ENCODE measurements around the gene CTNNA3. TPM values are rescaled to one million over a fixed set of nuclear protein-coding genes. Genes with fewer than 3 reads are reported as not detected.

Gene CTNNA3
- total and polyA plus RNA-seq, 4 donors: 0.16 to 2.4 (median 1.4) TPM

- no peaks in the 10 kb centered on the region for H3K36me3 ChIP-seq (ENCODE audit: control insufficient read depth in 4 of 4, insufficient read depth in 3 of 4, low read depth in 1 of 4, low read length in 3 of 4)
- no peak overlapping the region for H3K27ac ChIP-seq (ENCODE audit: low read depth in 1 of 2, low read length in 2 of 2)
- H3K9me3 ChIP-seq (ENCODE audit: control insufficient read depth in 4 of 4, low read length in 3 of 4): peaks cover 0 to 2% (median 0%) of the 10 kb centered on the region in 4 donors
- no peaks in the 10 kb centered on the region for H3K4me1 ChIP-seq (ENCODE audit: control insufficient read depth in 4 of 4, insufficient read depth in 4 of 4, low read length in 3 of 4)
- H3K4me3 ChIP-seq (ENCODE audit: low read depth in 1 of 3, low read length in 3 of 3): no peak overlapping the region
- no peak for DNase-seq (ENCODE audit: low spot score)
- H3K9ac ChIP-seq (ENCODE audit: low read depth in 1 of 2, low read length in 2 of 2): no peak overlapping the region
- H3K27me3 ChIP-seq (ENCODE audit: control insufficient read depth in 4 of 4, insufficient read depth in 4 of 4, low read length in 3 of 4): no peaks in the 10 kb centered on the region
- no peak for TF ChIP-seq SP1 (IDR thresholded peaks at IDR 0.05)
- TF ChIP-seq FOXA1 (IDR thresholded peaks at IDR 0.05): no peak
- no peak for TF ChIP-seq GABPA (IDR thresholded peaks at IDR 0.05 in 1 of 2, conservative IDR thresholded peaks at IDR 0.05 in 1 of 2)
These were observed 1290.4 kb downstream of the CTNNA3 start for GRCh38 chr10:66405566-66405965.

- Histone ChIP-seq H3K4me3 (ENCODE audit: low read depth in 1 of 3, low read length in 3 of 3) (no peak overlapping the region), H3K9ac (ENCODE audit: low read depth in 1 of 2, low read length in 2 of 2) (no peak overlapping the region), H3K9me3 (ENCODE audit: control insufficient read depth in 4 of 4, low read length in 3 of 4) (peaks cover 0 to 2% (median 0%) of the 10 kb centered on the region in 4 donors), H3K27me3 (ENCODE audit: control insufficient read depth in 4 of 4, insufficient read depth in 4 of 4, low read length in 3 of 4) (no peaks in the 10 kb centered on the region), H3K36me3 (ENCODE audit: control insufficient read depth in 4 of 4, insufficient read depth in 3 of 4, low read depth in 1 of 4, low read length in 3 of 4) (no peaks in the 10 kb centered on the region), H3K4me1 (ENCODE audit: control insufficient read depth in 4 of 4, insufficient read depth in 4 of 4, low read length in 3 of 4) (no peaks in the 10 kb centered on the region), H3K27ac (ENCODE audit: low read depth in 1 of 2, low read length in 2 of 2) (no peak overlapping the region)
- no peak for TF ChIP-seq FOXA2 (IDR thresholded peaks at IDR 0.05)
- no peak for TF ChIP-seq YY1 (IDR thresholded peaks at IDR 0.05)
- DNase-seq (ENCODE audit: low spot score): no peak
These were observed 1297.3 kb downstream of the CTNNA3 start for GRCh38 chr10:66398669-66399068.

GRCh38 chr10:66394342-66395063 lies 1301.5 kb downstream of the CTNNA3 start:
- Histone ChIP-seq H3K4me3 (ENCODE audit: low read depth in 1 of 3, low read length in 3 of 3) (no peak overlapping the region), H3K27me3 (ENCODE audit: control insufficient read depth in 4 of 4, insufficient read depth in 4 of 4, low read length in 3 of 4) (no peaks in the 10 kb centered on the region), H3K9ac (ENCODE audit: low read depth in 1 of 2, low read length in 2 of 2) (no peak overlapping the region), H3K36me3 (ENCODE audit: control insufficient read depth in 4 of 4, insufficient read depth in 3 of 4, low read depth in 1 of 4, low read length in 3 of 4) (no peaks in the 10 kb centered on the region), H3K4me1 (ENCODE audit: control insufficient read depth in 4 of 4, insufficient read depth in 4 of 4, low read length in 3 of 4) (peaks cover 0 to 3% (median 0%) of the 10 kb centered on the region in 4 donors), H3K9me3 (ENCODE audit: control insufficient read depth in 4 of 4, low read length in 3 of 4) (no peaks in the 10 kb centered on the region), H3K27ac (ENCODE audit: low read depth in 1 of 2, low read length in 2 of 2) (no peak overlapping the region)
- WGBS: 88% methylated on average over 2 of the region's 2 CpGs
- DNase-seq (ENCODE audit: low spot score): no peak
- no peak for TF ChIP-seq FOXA1 (IDR thresholded peaks at IDR 0.05)
- no peak for TF ChIP-seq RAD21 (IDR thresholded peaks at IDR 0.05)
- TF ChIP-seq FOXA2 (IDR thresholded peaks at IDR 0.05): no peak
- TF ChIP-seq REST (IDR thresholded peaks at IDR 0.05): no peak
- no peak for TF ChIP-seq YY1 (IDR thresholded peaks at IDR 0.05)
- TF ChIP-seq GABPA (IDR thresholded peaks at IDR 0.05 in 1 of 2, conservative IDR thresholded peaks at IDR 0.05 in 1 of 2): no peak
- TF ChIP-seq HNF4G (IDR thresholded peaks at IDR 0.05): no peak
- no peak for TF ChIP-seq CTCF (IDR thresholded peaks at IDR 0.05; ENCODE audit: low read depth, low read length, missing input control)
- no peak for TF ChIP-seq HNF4A (conservative IDR thresholded peaks at IDR 0.05)
- no peak for TF ChIP-seq MAX (IDR thresholded peaks at IDR 0.05)
- TF ChIP-seq NR2F2 (IDR thresholded peaks at IDR 0.05): no peak
- no peak for TF ChIP-seq ZBTB33 (IDR thresholded peaks at IDR 0.05)
- no peak for TF ChIP-seq EGR1 (IDR thresholded peaks at IDR 0.05; ENCODE audit: low read depth in 2 of 2)
- no peak for TF ChIP-seq RXRA (IDR thresholded peaks at IDR 0.05)
- TF ChIP-seq TAF1 (conservative IDR thresholded peaks at IDR 0.05): no peak
- TF ChIP-seq JUND (IDR thresholded peaks at IDR 0.05): no peak
- no peak for TF ChIP-seq ATF3 (IDR thresholded peaks at IDR 0.05)
- TF ChIP-seq SP1 (IDR thresholded peaks at IDR 0.05): no peak
